Activated CD4-positive, alpha-beta memory T cell treated with anti-CD3 and anti-CD28 coated beads for 36 hours (primary cell): ENCODE results near the gene ZNF142. TPM values are rescaled to one million over a fixed set of nuclear protein-coding genes. Genes with fewer than 3 reads are reported as not detected.

Experiments
- CTCF ChIA-PET: fragments of 350-600 bp; sonication (Branson Sonifier 250); formaldehyde crosslinking; loops from one replicate; lab custom pipeline; 2021; ENCODE audit warnings: antibody characterized with exemption, inconsistent platforms; lab: Charles Lee
- POLR2A ChIA-PET: fragments of 350-600 bp; sonication (Branson Sonifier 250); formaldehyde crosslinking; loops from one replicate; lab custom pipeline; 2021; ENCODE audit warnings: antibody characterized with exemption; lab: Charles Lee
- DNase-seq: peaks from one replicate; pipeline ENCODE4 v3.0.0-alpha.2; 2020
- H3K27ac Mint-ChIP-seq: one replicate; pipeline ENCODE4 v1.8.0; 2021; ENCODE audit warnings: mixed read lengths
- H3K27me3 Mint-ChIP-seq: one replicate; pipeline ENCODE4 v1.8.0; 2021; ENCODE audit warnings: mixed read lengths
- H3K36me3 Mint-ChIP-seq: one replicate; pipeline ENCODE4 v1.8.0; 2021; ENCODE audit warnings: mixed read lengths
- H3K4me1 Mint-ChIP-seq: one replicate; pipeline ENCODE4 v1.8.0; 2021; ENCODE audit warnings: low read depth, mixed read lengths
- H3K4me3 Mint-ChIP-seq: one replicate; pipeline ENCODE4 v1.8.0; 2021; ENCODE audit warnings: mild to moderate bottlenecking, mixed read lengths
- H3K9me3 Mint-ChIP-seq: one replicate; pipeline ENCODE4 v1.8.0; 2021; ENCODE audit warnings: mixed read lengths
- intact Hi-C: fragments of 100-400 bp; cut with micrococcal nuclease; formaldehyde crosslinking; loops from one replicate; pipeline ENCODE4 v1.15.1; 2023
- total RNA-seq, 2 experiments: library from RNA; stranded (reverse); gene quantifications; one replicate each; pipeline ENCODE4 v1.2.3, GENCODE V29; 2021

The ZNF142 gene
- total RNA-seq, 2 experiments from 2014 or later, result 33.7 to 34.8 TPM

- Mint-ChIP-seq H3K9me3 (no peaks in the 10 kb centered on the region), H3K27ac (no peak overlapping the region), H3K4me3 (no peak overlapping the region), H3K4me1 (no peaks in the 10 kb centered on the region), H3K36me3 (no peaks in the 10 kb centered on the region), H3K27me3 (no peaks in the 10 kb centered on the region)
- intact Hi-C loops, result no loop called here
- CTCF ChIA-PET, result no interaction called here
- DNase-seq, result no peak
- POLR2A ChIA-PET, result no interaction called here
Measured at GRCh38 chr2:218622606-218623365, 36.6 kb downstream of the ZNF142 start.

- Mint-ChIP-seq H3K4me1 (no peaks in the 10 kb centered on the region), H3K27me3 (no peaks in the 10 kb centered on the region), H3K9me3 (no peaks in the 10 kb centered on the region), H3K27ac (no peak overlapping the region), H3K4me3 (no peak overlapping the region), H3K36me3 (no peaks in the 10 kb centered on the region)
- intact Hi-C loops, result no loop called here
- POLR2A ChIA-PET, result no interaction called here
- DNase-seq, result no peak
- CTCF ChIA-PET, result no interaction called here
Measured at GRCh38 chr2:218621007-218621406, 38.4 kb downstream of the ZNF142 start.

DNA sequence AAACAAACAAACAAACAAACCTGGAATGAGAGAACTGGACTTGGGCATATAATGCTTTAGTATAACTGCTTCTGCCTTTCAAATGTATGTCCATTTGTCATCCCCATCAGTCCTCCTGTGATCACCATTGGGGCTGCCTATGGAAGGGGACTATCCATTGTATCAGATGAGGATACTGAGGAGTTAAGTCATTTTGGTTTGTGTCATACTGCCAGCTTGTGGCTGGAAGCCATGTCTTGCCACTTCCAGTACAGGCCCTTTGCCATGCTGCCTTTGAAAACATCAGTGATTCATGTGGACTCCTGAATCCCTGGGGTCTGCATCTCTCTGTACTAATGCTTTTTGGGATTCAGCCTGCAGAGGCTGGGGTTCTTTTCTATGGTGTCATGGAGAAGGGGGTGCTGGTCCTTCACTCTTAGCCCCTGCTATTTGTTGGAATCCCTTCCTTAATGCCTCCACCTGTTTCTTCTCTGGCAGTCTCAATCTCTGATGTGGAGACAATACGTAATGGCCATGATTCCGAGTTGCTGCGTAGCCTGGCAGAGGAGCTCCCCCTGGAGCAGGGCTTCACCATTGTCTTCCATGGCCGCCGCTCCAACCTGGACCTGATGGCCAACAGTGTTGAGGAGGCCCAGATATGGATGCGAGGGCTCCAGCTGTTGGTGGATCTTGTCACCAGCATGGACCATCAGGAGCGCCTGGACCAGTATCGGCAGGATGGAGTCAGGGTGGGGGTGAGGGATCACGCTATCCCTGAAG lies 41.1 kb downstream of the ZNF142 start:
- Mint-ChIP-seq H3K36me3 (no peaks in the 10 kb centered on the region), H3K4me3 (no peak overlapping the region), H3K27me3 (no peaks in the 10 kb centered on the region), H3K4me1 (no peaks in the 10 kb centered on the region), H3K27ac (no peak overlapping the region), H3K9me3 (no peaks in the 10 kb centered on the region)
- CTCF ChIA-PET, result no interaction called here
- POLR2A ChIA-PET, result no interaction called here
- DNase-seq, result no peak
- intact Hi-C loops, result no loop called here

- intact Hi-C loops, result no loop called here
- Mint-ChIP-seq H3K36me3 (no peaks in the 10 kb centered on the region), H3K4me1 (no peaks in the 10 kb centered on the region), H3K27me3 (no peaks in the 10 kb centered on the region), H3K27ac (no peak overlapping the region), H3K9me3 (no peaks in the 10 kb centered on the region), H3K4me3 (no peak overlapping the region)
- POLR2A ChIA-PET, result interaction anchor here (1.3 kb wide), 1 partner anchor 42 kb away, joined by 6 read pairs; no protein-coding TSS in a partner anchor
- no peak for DNase-seq
- CTCF ChIA-PET, result no interaction called here
Measured at GRCh38 chr2:218615868-218616315, 43.5 kb downstream of the ZNF142 start.

GRCh38 chr2:218607436-218608115 lies 51.8 kb downstream of the ZNF142 start, which contains the start of gene PLCD4:
TSS of gene PLCD4 (plus strand) at chr2:218607899. CDS start at chr2:218615740, 7,841 bp downstream.
- Mint-ChIP-seq H3K4me3 (no peak within 1 kb of the TSS), H3K4me1 (no peaks in the 10 kb centered on the region), H3K36me3 (no peaks in the 10 kb centered on the region), H3K27me3 (peaks cover 9% of the 10 kb centered on the region), H3K9me3 (no peaks in the 10 kb centered on the region), H3K27ac (no peak within 1 kb of the TSS)
- no peak for DNase-seq
- POLR2A ChIA-PET, result interaction anchor here (0.5 to 0.8 kb wide), 3 partner anchors 9 to 234 kb away, joined by 3 to 4 read pairs (median 4); no protein-coding TSS in a partner anchor
- CTCF ChIA-PET, result interaction anchor here (1.1 to 1.3 kb wide), 2 partner anchors 41 to 91 kb away, joined by 3 read pairs; no protein-coding TSS in a partner anchor
- intact Hi-C loops, result no loop called here

- Mint-ChIP-seq H3K9me3 (no peaks in the 10 kb centered on the region), H3K27ac (no peak overlapping the region), H3K4me3 (no peak overlapping the region), H3K36me3 (no peaks in the 10 kb centered on the region), H3K27me3 (peaks cover 9% of the 10 kb centered on the region), H3K4me1 (no peaks in the 10 kb centered on the region)
- no peak for DNase-seq
- CTCF ChIA-PET, result no interaction called here
- POLR2A ChIA-PET, result no interaction called here
- intact Hi-C loops, result no loop called here
Measured at GRCh38 chr2:218605432-218605831, 54.0 kb downstream of the ZNF142 start.

Other genes starting within 250 kb of the ZNF142 start
- not detected for gene VIL1, start 240.5 kb downstream of the ZNF142 start, total RNA-seq
- gene USP37, start 91.3 kb downstream of the ZNF142 start, total RNA-seq, result 10 to 100 TPM; 27.2 to 28.7 TPM
- 10 to 100 TPM; 84.7 to 87.3 TPM for gene CNOT9, start 90.8 kb downstream of the ZNF142 start, total RNA-seq
- gene PLCD4, start 51.7 kb downstream of the ZNF142 start, total RNA-seq, result under 1 TPM; 0.51 to 0.78 TPM
- gene BCS1L, start 60 bp upstream of the ZNF142 start, total RNA-seq, result 10 to 100 TPM; 57.1 to 64.5 TPM
- 10 to 100 TPM; 15.2 to 15.6 TPM for gene RNF25, start 12.4 kb upstream of the ZNF142 start, total RNA-seq
- 10 to 100 TPM; 15.9 to 19.0 TPM for gene STK36, start 12.5 kb upstream of the ZNF142 start, total RNA-seq
- 10 to 100 TPM; 30.1 to 32.1 TPM for gene TTLL4, start 51.2 kb upstream of the ZNF142 start, total RNA-seq
- gene CYP27A1, start 122.5 kb upstream of the ZNF142 start, total RNA-seq, result under 1 TPM in 1 of 2 experiments, not detected in 1; 0.10 TPM
- not detected for gene PRKAG3, start 172.2 kb upstream of the ZNF142 start, total RNA-seq
- under 1 TPM; 0.31 to 0.40 TPM for gene WNT6, start 200.2 kb upstream of the ZNF142 start, total RNA-seq
- 1 to 10 TPM; 5.0 to 5.2 TPM for gene WNT10A, start 221.2 kb upstream of the ZNF142 start, total RNA-seq